Measurements from ENCODE around the gene JAZF1.

The JAZF1 gene

GRCh38 chr7:28075674-28076358, 104.8 kb downstream of the JAZF1 start:
- no peak for DNase-seq (ENCODE audit: low spot score)

DNA sequence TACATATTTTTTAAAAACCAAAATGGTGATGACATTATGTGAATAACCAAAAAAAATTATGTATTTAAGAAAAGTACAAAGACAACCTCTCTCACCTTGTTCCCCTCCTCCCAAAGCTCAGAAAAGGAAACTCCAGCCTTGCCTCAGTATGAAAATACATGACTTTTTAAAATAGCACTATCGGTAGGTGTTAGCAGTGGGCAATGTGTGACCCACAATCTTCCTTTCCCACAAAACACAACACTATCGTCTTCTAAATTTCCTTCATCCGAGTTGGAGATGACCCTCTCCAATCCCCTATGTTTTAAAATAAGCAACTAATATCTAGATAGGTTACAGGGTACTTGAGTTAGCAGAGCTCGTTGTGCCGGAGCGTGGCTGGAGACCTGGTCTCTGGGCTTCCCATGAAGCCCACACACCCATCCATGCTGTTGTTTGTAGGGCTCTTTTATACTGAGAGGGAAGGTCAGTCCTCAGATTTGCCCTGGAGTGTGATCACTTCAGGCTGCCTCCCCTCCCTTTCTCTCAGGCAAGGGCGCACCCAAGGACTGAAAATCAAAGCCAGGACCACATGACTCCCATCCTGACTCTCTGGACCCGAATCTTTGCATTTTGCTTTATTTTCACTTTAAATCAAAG, 107.6 kb downstream of the JAZF1 start:
- no peak for DNase-seq (ENCODE audit: low spot score)

- no peak for DNase-seq (ENCODE audit: low spot score)
Measured at GRCh38 chr7:28071570-28071969, 109.0 kb downstream of the JAZF1 start.

DNA sequence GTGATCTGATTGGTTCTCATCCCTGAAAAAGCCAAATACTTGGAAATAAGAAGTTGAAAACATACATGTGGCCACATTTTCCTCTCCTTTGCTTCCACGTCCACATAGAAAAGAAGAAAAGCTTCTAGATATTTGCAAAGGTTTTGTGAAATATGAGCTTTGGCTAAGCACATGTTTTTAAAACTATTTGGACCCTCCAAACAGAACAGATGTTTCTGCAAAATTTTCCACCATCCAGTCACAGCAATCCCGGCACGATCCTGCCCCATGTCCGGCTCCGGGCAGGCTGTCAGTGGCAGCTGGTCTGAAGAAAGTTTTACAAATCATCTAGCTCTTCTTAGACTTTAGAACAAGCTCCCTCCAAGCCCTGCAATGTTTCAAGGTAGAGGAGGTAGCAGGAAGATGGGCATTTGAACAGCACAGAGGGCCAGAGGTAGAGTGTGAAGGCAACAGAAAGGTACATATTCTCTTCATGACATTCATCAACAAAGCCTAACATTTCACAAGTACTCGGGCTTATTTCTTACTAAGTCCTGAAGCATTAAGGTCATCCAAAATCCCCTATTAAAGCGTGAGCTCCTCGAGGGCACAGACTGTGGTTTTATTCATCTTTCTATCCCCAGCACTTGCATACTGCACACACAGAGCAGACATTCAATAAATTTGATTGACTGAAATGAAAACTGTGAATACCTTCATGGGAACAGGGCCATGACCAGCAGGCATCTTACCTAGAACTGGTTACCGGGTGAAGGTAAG, 110.1 kb downstream of the JAZF1 start:
- DNase-seq (ENCODE audit: low spot score), result no peak

DNA sequence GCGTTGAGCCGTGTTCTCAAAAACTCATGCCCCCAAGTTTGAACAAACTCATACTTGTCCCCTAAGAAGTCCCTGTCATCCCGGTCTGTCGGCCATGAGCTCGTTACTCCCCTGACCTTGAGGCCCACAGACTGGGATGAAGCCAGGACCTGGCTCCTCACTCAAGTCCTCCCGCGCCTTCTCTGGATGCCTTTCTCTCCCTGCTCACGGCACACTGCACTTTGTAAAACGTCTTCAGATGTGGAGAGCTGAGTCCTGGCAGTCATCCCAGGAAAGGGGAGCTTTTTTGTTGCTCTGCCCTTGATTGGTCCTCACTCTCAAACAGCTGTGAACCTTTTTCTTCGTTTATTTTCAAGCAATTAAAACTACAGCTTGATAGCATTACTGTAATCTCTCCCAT, 110.8 kb downstream of the JAZF1 start:
- DNase-seq (ENCODE audit: low spot score), result no peak

GRCh38 chr7:28069388-28069787, 111.2 kb downstream of the JAZF1 start:
- DNase-seq (ENCODE audit: low spot score), result no peak

DNA sequence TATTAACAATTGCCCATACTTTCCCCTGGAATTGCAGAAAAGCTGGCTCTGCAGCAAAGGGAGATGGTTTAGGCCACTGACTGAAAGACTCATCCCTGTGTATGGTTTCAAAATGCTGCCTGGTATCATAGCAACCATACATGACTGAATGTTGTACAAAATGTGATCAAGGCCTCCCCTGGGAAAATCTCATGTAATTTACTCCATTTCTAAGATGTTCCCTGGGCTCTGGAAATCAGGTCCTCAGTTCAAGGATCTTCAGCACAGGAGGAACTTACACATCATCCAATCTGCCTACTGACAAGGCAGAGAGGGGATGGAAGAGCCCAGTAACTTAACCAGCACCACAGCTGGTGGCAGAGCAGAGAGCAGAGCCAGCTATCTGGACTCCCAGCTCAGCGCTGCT, 111.8 kb downstream of the JAZF1 start:
- no peak for DNase-seq (ENCODE audit: low spot score)

- no peak for DNase-seq (ENCODE audit: low spot score)
Measured at GRCh38 chr7:28067171-28067570, 113.4 kb downstream of the JAZF1 start.

DNA sequence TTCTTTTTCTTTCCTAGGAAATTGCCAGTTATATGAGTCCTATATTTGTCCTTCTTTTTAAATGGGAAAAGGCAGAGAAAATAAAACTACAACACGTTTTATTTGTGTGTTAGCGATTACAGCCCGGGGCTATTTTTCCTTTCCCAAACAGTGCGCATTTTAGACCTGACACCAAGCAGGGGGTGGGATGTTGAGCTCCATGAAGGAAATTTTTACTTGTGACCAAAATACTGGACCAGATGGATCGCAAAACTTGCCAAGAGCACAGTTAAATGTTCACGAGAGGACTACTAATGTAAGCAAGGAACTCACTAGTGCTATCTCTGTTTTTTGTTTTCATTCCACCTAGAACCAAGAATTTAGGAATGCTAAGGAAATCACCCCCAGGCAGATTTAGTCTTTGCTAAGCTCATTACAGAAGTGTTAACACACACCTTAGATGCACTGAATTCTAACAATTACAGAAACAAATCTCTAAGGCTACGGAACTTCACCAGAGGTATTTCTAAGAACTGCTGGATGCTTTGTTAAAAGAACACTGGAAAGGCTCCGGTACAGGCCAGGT, 114.8 kb downstream of the JAZF1 start:
- no peak for DNase-seq (ENCODE audit: low spot score)

GRCh38 chr7:28065308-28065707, 115.3 kb downstream of the JAZF1 start:
- no peak for DNase-seq (ENCODE audit: low spot score)

- no peak for DNase-seq (ENCODE audit: low spot score)
Measured at GRCh38 chr7:28064437-28064836, 116.2 kb downstream of the JAZF1 start.

- DNase-seq (ENCODE audit: low spot score), result peak; percentile 76
Measured at GRCh38 chr7:28062197-28062991, 118.2 kb downstream of the JAZF1 start.

- no peak for DNase-seq (ENCODE audit: low spot score)
Measured at GRCh38 chr7:28061824-28062196, 118.8 kb downstream of the JAZF1 start.

DNA sequence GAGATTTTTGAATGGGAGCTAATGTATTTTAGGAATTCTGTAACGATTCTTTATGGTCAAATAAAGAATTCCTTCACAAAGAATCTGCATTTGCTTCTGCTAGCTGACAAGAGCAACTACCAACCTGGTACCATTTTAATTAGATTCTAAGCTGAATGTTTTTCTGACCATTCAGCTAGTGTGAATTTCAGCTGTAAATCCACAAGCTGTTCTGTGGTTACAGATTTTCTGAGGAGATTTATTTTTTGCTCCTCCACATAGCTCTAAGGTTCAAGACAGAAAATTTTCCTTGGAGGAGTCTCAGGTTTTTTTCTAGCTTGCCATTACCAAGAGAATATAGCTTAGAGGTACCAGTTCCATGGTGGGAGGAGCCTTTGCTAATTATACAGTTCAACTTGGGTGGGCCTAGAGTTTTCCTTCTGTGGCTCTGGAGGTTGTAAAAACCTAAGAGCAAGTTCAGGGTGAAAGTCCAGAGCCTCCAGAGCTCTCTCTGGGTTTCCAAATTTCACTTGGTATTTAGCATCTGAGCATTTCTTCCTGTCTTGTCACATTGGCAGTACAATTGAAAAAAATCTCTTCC, 120.1 kb downstream of the JAZF1 start:
- DNase-seq (ENCODE audit: low spot score), result no peak

DNA sequence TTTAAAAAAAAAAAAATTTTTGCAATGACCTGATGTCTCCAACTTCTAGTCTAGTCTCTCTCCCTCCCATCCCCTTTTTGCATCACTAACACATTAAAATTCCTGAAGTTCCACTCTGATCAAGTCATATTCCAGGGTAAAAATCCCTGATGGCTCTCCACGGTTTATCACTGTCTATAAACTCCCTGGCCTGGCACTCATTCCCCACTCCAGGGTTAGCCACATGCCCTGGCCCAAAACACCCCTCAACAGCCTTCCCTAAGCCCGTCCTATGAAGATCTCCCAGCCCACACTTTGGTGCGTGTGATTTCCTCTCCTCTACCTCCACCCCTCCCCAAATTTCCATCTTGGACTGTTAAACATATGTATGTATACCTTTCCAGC, 125.4 kb downstream of the JAZF1 start:
- no peak for DNase-seq (ENCODE audit: low spot score)

- DNase-seq (ENCODE audit: low spot score), result no peak
Measured at GRCh38 chr7:28054531-28055160, 125.9 kb downstream of the JAZF1 start.

- no peak for DNase-seq (ENCODE audit: low spot score)
Measured at GRCh38 chr7:28052933-28053332, 127.7 kb downstream of the JAZF1 start.

GRCh38 chr7:28048694-28049093, 131.9 kb downstream of the JAZF1 start:
- no peak for DNase-seq (ENCODE audit: low spot score)

- no peak for DNase-seq (ENCODE audit: low spot score)
Measured at GRCh38 chr7:28046035-28046434, 134.6 kb downstream of the JAZF1 start.

DNA sequence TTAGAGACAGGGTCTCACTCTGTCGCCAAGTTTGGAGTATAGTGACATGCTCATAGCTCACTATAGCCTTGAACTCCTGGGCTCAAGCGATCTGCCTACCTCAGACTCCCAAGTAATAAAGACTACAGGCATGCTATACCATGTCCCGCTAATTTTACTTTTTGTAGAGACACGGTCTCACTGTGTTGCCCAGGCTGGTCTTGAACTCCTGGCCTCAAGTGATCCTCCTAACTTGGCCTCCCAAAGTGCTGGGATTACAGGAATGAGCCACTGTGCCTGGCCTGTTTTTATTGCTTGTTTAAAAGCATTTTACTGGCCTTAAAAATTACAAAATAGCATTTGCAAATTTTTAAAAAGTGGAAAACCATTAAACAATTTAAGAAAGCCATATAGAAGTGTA, 135.0 kb downstream of the JAZF1 start:
- DNase-seq (ENCODE audit: low spot score), result no peak

GRCh38 chr7:28044825-28045224, 135.8 kb downstream of the JAZF1 start:
- no peak for DNase-seq (ENCODE audit: low spot score)

Measured in hematopoietic multipotent progenitor cell treated with erythropoietin and hydrocortisone succinate and interleukin-3 and kit ligand, for 15 days (in vitro differentiated cells).